Brain pericyte (primary cell): ENCODE measurements around the gene ERC2.

Source experiments
- DNase-seq: peaks from one replicate; pipeline ENCODE4 v3.0.0-alpha.2; 2012; ENCODE audit warnings: low read depth, low spot score

ERC2 gene

DNA sequence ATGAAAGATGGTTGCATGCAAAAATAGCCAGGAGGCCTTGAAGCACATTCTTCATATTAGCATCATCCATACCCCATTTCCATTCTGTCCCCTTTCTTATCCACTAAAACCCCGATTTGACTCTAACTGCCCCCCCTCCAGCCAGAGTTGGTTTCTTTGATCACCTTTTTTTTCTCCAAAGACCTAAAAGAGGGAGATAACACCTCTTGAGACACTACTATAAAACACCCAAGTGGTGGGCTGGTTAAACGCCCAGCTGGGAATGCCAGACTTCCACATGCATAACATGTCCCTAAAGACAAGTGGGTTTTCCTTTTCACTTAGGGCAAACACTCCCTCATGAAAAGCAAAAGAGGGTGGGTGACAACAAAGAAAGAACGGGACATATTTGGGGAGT is 847.2 kb downstream of the ERC2 start:
- DNase-seq, result no peak

DNA sequence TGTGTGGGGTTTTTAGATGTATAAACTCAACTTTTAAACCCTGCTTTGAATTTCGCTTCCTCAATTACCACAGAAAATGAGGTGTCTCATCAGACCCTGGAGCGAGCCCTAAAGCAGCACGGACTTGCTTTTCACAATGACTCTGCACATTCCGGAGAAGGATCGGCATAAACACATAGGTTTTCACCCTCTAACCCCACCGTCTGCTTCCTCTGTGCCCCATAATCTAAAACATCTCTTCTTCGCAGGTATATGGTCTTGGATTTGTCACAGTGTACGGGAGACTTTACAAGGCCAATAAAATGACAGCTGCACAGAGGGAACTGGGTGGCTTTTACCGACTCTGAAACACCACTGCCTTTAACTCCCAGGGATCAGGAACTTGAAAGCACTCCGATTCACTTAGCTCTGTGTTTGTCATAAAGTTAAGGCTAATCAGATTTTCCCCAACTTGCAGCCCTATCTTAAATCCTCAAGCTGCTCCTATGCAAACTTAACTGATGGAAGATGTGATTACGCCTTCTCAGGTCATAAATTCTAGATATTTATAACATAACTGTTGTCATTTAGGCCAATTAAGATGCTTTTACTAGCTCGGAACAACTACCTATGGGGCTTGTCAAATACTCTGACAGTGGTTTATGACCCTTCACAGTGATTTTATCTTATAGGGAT is 847.8 kb downstream of the ERC2 start:
- DNase-seq, result no peak

DNA sequence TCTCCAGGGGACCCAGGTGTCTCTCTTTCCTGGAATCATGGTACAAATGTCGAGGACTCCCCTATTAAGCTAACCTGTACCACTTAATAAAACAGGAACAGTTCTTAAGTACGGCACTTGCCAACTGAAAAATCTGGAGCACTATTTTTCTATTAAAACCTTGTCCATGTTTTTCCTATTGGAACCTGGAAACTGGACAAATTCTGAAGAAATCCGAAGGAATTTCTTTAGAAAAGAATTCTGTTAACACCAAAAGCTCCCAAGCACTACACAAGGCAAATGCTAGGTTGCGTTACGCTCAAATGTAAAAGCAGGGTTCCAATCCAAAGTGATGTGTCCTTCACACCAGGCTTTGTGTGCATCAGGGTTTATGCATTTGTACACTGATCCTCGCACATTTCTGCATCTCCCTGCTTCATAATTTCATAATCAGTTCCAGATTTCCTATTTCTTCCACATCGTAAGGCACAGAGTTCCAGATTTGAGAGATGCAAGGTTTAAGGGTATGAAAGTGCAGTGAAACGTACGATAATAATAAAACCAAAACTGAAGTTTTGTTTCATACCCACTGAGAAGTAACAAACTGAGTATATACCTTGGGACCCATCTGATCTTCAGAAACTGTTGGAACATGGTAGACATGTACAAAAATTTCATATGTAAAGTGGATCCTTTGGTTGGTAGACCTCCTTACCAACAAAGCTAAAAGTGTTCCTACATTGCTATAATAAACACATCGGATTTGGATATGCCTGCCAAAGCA is 849.0 kb downstream of the ERC2 start:
- DNase-seq, result no peak

DNA sequence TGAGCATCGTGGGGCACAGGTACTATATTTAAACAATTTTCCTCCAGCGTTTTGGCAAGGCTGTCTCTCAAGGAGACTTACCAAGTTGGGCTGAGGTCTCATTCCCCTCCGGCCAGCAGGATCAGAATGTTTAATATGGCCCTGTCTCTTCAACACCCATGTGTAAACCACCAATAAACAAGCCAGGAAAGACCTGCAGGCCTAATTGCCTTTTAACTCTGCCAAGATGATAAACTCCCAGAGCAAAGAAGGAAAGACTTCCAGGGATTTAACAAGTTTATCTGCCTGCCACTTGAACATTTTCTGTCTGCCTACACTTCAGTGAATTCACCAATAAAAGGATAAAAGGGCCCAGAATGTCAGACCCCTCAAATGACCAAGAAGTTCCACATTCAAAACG is 850.9 kb downstream of the ERC2 start:
- no peak for DNase-seq

DNA sequence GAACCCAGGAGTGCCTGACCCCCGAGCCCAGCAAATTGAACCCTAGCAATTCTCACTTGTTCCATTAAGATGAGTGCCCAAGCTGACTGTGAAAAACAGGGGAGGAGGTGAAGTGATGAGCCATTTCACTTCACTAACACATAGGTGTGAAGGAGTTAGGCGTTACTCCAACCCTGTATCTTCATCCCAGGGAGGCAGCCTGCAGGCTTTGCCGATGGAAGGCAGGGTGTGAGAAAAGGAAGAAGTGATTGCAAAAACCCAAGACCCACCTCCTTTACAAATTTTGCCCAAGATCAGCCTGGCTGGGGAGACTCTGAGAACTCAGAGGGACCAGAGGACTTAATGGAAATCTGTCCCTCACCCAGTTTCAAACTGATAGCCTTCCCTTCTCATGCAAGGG is 851.5 kb downstream of the ERC2 start:
- no peak for DNase-seq

DNA sequence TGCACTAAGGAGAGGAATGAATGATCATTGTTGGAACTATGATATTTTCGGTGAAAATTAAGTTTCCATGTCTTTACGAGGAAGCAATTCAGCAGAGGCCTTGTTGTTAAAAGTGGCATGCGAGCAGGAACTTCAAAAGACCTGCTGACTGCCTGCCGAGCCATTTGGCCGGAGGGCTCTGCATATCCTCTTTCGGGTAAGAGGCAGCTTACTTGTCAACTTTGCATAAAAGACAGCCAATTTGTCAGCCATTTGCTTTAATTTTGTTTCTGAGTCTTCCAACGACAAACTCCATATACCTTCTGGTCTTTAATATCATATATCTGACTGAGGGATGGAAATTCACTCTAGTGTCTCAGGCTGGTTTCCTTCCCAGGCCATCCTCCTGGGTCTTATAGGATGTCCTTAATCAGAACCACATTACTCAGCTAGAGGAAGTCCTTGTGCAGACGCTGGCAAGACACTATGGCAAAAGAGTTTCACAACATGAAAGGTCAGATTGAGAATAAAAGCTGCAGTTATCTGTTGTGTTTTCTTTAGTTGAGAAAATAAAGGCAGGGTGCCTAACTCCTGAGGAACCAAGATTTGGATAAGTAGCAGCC is 852.5 kb downstream of the ERC2 start:
- DNase-seq, result no peak

DNA sequence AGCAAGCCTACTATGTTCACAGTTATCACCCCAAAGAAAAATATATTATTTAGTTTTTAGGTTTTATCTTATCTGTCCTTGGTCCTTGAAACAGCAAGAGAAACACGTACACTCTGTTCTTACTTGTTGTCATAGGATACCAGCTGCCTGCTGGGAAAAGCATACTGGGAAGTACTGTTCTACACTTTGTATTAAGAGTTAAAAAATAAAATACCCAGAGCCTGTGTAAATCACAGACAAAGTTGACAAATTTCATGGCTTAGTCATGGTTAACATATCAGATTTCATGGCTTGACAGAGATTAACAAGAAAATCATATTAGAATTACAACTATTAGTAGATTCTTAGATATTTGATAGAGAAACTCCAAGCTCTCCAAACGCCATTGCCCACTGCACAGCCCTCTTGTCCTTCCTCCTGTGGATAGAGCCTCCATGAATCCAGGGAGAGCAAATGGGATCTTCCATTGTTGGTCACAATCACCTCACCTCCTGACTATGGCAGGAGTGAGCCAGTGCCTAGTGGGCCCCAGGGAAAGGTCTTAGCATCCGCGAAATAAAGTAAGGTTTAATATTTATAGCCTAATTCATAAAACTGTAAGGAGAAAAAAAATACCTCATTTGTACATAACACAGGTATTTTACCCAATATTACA is 853.1 kb downstream of the ERC2 start:
- DNase-seq, result no peak

DNA sequence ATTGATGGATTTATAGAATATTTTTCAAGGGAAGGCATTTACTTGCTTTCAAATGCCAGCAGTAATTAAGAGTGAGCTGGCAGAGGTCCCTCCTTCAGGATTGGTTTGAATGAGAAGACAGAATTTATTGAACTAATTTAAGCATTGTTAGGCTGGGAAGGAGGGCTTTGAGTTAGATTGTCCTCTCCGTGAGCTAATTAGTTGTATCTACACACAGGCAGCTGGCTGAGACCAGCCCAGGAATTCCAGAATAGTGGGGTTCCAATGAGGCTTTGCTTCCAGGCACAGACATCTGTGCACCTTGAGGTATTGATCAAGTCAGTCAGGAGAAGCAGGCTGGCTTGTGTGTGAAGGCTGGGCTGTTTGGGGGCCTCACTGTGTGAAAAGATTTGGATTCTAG is 857.1 kb downstream of the ERC2 start:
- no peak for DNase-seq

DNA sequence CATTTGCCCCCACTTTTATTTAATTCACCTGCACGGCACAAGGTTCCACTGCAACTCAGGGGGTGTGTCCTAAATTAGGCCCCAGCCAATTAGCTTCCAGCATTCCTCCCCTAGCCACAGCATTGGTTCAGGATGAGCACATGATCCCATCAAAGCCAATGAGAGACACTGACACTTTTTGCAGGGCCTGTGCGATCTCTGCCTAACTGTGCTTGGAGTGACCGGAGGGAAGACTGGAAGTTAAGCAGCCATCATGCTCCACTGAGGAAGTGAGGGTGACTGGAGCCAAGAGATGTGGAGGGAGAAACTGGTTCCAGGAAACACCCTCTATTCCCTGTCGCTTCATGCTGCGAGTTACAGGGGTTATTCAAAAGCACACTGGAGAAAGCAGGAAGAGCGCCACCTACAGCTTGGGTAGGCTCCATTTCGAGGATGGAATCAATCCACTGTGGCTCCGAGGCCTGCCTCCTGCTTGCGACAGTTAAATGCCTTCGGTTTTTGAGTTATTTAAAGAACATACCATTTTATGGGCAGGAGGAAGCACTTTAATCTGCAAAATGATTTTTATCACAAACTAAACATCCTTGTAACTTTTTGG is 858.9 kb downstream of the ERC2 start:
- no peak for DNase-seq

DNA sequence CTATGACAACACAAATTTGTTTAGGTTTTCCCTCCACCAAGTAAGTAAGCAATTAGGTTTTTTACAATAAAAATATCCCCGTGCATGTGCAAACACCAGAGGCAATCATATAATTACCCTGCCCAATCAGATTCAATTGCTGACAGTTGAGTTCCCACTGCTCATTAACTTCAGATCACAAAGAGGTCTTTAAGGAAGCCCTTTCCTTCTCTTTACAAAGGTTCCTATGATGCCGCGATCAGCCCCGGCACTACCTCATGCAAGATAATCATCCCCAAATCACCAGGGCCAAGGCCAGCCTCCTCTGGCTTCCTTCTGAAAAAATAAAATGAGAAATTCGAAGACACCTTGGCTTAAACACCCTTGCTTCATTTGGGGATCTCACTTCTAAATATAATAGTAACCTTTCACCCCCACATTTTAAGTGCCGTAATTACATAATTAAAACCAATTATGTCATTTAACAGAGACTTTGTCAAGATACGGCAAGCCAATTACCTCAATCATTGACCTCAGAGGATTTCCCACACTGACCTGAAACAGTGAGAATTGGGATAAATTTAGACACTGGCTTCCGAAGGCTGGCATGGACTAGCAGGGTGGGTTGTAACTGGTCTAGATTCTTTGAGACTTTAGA is 859.8 kb downstream of the ERC2 start:
- DNase-seq, result no peak

DNA sequence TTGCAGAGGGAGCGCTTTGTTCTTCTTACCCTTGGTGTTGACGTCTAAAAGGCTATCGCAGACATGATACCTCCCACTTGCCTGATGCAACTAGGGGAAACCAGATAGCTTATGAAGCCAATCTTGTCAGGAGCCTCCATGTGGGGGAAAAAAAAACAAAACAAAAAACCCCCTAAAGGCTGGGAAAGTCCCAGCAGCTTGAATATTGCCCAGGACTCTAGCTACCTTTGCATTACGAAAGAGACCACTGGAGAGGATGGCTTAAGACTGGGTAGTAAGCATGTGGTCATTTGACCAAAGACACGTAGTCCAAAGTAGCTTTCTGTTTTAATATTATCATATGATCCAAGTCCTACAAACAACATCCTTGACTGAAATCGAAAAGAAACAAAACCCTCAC is 860.4 kb downstream of the ERC2 start:
- DNase-seq, result no peak

DNA sequence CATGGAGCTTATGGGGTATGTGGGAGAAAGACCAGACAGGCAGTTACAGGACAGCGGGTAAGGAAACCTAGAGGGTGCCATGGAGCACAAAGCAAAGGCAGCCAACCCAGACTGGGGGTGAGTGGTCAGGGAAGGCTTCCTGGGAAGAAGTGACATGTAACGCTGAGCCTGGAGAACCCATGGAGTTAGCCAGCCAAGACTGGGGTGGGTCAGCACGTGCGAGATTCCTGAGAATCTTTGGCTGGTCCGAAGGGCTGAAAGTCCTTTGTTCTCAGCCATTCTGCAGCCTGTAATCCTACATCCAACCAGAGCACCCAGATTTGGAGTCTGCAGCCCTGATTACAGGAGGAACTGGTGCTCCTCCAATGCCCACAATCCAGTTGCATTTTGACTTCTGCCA is 861.1 kb downstream of the ERC2 start:
- no peak for DNase-seq

DNA sequence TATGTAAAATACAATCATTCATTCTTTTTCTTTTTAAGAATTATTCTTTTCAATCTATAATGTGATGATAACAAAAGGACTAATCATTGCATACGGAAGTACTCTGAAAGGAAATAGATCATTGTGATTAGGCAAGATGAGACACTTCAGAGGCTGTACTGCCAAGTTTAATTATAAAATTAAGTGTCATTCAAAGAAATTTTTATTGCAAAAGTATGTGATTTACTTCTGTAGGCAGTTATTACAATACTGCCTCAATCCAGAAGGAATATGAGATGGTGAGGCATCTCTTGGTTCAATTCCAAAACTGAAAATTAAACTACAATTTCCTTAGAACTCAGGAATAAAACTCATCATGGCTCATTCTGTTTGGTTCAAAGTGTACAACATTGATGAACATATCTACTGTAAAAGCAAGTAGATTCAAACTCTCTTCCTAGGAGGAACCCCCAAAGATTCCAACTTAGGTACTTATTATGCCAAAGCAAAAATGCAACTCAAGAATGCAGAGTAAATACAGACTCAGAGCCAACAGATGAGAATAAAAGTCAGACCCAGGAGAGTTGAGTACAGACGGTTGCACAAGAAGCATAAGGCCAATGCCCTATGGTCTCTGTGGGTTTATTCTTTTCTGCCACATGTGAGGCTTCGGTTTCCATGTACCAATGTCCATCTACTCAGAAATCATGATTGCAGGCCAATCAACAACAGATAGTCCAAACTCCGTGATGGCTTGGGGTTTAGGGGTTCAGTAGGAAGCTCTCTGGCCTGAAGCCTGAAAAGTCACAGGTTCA is 862.6 kb downstream of the ERC2 start:
- no peak for DNase-seq

DNA sequence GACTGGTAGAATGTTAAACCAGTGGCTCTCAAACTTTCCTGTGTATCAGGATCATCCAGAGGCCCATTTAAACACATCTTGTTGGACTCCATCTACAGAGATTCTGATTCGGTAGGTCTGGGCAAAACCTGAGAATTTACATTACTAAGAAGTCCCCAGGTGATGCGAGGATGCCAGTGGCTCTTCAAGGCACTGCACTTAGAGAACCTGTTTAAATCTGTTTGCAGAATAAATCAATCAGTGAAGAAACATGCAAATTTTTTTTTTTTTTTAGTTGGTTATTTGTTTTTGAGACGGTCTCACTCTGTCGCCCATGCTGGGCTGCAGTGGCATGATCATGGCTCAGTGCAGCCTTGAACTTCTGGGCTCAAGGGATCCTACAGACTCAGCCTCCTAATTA is 863.4 kb downstream of the ERC2 start:
- DNase-seq, result no peak

DNA sequence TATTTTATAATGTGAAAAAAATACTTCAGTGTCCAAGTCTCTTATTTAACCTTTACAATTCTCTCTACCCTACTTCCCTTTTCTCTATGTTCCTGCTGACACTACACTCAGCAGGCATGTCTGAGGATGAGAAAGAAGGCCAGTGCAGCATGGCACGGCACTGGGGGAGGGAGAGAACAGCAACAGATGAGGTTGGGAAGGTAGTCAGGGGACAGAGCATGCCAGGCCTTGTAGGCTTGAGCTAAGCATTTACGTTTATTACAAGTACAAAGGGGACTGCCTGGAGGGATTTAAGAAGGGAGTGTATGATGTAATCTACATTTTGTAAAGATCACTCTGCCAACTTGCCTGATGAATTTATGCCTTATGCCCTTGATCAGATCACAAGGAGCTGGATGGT is 863.9 kb downstream of the ERC2 start:
- DNase-seq, result no peak

DNA sequence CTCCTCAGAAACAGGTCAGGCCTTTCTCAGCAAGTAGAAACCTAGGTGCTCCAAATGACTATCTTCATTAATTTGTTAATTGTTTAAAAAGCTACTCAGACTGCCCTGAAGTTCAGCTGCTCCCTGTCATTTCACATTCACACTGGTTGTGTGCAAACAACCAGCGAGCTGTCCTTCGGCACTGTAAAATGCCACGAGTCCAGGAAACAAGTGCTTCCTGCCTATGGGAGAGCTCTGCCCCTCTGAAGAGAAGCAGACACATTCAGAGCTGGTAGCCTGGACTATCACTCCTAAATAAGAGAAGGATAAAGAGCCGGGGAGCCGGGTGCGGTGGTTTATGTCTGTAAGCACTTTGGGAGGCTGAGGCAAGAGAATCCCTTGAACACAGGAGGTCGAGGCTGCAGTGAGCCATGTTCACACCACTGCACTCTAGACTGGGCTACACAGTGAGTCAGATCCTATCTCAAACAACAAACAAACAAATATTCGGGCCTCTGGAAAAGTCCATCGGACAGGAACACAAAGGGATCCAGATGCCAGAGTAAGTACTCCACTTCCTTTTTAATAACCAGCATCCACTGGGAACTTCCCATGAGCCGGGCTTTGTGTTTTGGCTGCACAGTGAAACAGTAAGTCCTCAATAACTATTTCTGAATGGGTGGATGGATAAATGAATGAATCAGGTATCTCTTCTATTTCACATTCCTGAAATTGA is 866.7 kb downstream of the ERC2 start:
- DNase-seq, result no peak

DNA sequence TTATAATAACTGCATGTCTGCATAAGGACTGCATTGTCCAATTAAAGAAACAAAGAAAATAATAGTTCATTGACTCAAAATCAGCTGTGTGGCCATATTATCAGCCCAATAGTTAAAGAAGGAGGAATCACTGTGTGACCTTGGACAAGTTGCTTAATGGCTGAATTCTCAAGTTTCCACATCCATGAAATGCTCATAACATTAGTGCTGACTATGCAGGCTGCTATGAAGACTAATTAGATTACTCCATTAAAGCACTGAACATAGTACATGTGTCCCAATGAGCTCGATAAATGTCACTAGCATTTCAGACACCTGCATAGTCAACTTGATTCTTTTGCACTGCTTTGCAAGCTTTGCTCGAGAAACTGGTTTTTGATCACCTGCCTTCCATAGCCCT is 870.0 kb downstream of the ERC2 start:
- no peak for DNase-seq

DNA sequence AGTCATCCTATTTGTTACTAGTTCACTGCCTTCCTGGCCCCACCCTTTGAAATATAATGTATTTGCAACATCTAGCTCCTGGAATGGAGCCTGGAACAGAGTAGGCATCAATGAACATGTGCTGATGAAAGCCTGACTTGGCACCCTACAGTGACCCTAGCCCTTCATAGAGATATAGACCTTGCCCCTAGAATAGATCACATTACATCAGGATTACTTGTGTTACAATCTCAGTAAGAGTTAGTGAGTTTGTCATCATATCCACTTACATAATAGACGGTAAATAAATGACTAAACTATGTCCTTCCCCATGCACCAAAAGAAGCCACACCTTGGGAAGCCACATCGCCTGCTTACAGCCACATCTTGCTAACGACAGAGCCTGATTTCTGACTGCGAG is 870.6 kb downstream of the ERC2 start:
- no peak for DNase-seq

DNA sequence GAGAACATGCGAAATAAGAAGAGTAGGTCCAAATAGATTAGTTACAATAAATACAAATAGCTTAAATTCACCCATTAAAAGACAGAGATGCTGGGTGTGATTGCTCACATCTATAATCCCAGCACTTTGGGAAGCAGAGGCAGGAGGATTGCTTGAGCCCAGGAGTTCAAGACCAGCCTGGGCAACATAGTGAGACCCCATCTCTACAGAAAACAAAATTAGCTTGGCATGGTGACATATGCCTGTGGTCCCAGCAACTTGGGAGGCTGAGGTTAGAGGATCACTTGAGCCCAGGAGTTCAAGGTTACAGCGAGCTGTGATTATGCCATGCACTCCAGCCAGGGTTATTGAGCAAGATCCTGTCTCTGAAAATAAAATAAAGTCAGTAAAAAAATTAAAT is 872.1 kb downstream of the ERC2 start:
- no peak for DNase-seq

DNA sequence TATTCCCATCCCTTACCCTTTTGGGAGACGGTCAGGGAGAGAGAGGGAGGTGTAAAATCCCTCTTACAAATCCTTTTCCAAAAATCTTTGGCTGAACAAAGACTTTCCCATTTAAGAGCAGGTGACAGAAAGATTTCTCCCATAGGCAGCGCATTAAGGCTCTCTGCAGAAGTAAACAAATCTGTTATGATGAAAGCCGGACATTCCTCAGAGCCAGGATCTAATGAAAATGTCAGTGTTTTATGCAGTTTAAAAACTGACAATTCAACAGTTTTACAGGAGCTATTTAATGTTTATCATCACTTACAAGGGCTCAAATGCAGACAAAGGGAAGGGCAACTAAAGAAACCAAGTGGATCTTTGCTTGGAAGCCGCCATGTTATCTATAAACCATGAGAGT is 872.8 kb downstream of the ERC2 start:
- DNase-seq, result no peak
